ENCODE measurements around the gene DCST2.

GRCh38 chr1:155048449-155049334 is 15.1 kb upstream of the DCST2 start:
- TF ChIP-seq FOSL2 (IDR thresholded peaks at IDR 0.05), result no peak
- no peak for TF ChIP-seq FOSL2 (CRISPR knock-in tag; IDR thresholded peaks at IDR 0.05)
- no peak for TF ChIP-seq FOXS1 (CRISPR knock-in tag; IDR thresholded peaks at IDR 0.05)
- TF ChIP-seq POLR2A (IDR thresholded peaks at IDR 0.05; ENCODE audit: low read length), result no peak
- TF ChIP-seq PBX3 (IDR thresholded peaks at IDR 0.05), result no peak

All from A549 (cell line).